ENCODE results near the gene ESCO1.
A peak's percentile ranks its signal among the peaks of the same experiment; 100 is the strongest.
"Not testable (repeated sequence)": the region's sequence is repeated elsewhere in the genome, so short reads cannot be mapped to it uniquely, and the experiment has no call there.

Gene ESCO1

DNA sequence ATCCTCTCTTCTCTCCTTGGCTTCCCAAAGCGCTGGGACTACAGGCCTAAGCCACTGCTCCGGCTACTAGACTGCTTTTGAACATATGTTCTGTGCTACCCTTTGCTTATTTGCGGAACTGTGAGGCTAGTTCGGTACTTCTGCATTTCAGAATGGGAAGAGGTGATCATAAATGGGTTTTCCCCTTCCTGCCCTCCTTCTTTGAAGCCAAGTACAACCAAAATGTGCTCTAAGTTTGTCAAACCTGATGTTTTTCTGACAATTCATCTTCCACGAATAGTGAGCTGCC is 1.7 kb upstream of the ESCO1 start:
- DNase-seq: no peak
- Mint-ChIP-seq H3K4me1 (peaks cover 32% of the 10 kb centered on the region), H3K27me3 (peaks cover 13% of the 10 kb centered on the region), H3K4me3 (no peak overlapping the region), H3K9me3 (no peaks in the 10 kb centered on the region), H3K36me3 (peaks cover 6% of the 10 kb centered on the region), H3K27ac (no peak overlapping the region)
- CTCF ChIA-PET: no interaction called here

DNA sequence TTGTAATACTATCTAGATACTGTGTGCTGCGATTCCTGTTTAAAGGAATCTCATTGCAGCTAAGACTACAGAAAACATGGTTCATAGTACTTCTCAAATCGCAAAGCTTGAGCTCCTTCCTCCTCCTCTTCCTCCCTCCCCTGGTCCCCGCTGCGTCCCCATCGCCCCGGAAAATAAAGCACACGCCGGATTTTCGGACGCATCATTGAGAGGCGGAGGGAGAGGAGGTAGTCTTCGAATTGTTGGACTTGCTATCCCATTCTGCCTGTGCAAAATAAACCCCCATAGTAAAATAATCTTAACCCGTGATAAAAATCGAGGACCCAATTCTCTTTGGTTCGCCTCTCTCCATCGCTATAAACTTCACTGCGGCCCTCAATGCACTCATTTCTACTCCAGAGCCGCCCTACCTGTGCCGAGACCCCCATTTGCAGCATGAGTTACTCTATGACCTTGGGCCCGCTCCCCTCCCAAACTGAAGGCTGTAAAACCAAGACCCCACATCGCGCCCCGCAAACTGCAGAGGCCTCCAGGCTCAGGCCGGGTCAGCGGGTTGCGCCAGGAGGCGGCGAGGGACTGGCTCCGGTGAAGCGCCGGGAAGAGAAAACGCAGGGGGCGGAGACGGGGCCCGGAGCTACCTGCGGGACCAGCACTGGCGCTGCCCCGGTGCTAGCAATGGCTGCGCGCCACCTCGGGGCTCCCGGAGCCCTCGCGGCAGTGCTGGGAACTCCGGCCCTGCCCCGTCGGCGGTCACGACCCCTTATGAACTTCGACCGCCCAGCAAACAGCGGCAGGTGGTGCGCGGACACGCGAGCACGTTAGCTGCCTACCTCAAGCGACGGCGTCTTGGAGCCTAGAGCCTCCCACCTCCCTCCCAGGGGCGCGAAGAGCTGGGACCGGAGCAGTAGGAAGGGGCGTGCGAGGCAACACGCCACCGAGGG is 649 bp downstream of the ESCO1 start:
- Mint-ChIP-seq H3K36me3 (peaks cover 8% of the 10 kb centered on the region), H3K27me3 (peaks cover 7% of the 10 kb centered on the region), H3K4me3 (peak overlapping the region; percentile 88), H3K4me1 (peaks cover 35% of the 10 kb centered on the region), H3K27ac (peak overlapping the region; percentile 100), H3K9me3 (no peaks in the 10 kb centered on the region)
- DNase-seq: peak; percentile 23
- CTCF ChIA-PET: interaction anchor here (0.8 to 3.1 kb wide), 9 partner anchors 10 to 359 kb away, joined by 3 to 63 read pairs (median 4); partner anchors contain the start of gene SNRPD1

DNA sequence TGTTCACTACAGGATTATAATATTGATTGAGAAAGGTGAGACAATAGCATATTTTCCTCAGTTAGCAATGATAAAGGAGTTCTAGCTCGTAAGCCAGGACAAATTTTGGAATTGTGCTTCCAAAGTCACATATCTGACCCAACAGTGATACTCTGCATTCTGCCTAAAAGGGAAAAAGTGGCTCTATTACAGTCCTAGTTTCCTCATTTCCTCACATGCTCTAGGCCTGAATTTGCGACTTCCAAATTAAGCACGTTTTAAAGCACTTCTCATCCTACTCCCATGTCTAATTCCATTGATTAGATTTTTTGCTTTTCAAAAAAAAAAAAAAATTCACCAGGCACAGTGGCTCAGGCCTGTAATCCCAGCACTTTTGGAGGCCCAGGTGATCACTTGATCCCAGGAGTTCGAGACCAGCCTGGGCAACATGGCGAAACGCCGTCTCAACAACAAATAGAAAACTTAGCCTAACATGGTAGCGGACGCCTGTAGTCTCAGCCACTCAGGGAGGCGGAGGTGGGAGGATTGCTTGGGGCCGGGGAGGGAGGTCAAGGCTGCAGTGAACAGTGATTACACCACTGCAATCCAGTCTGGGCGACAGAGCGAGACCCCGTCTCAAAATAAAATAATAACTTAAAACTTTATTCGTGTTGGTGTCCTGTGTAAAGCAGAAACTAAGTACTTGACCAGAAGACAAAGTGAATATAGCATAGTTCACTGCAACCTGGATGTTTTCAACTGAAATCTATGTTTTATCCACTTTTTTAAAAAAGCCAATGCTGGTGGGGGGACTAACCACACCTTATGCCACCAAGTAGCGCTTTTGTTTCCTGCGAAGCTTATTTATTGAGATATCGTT is 1.5 kb downstream of the ESCO1 start:
- H3K27ac Mint-ChIP-seq: peak overlapping the region; percentile 100
- H3K27me3 Mint-ChIP-seq: peaks cover 7% of the 10 kb centered on the region
- peaks cover 39% of the 10 kb centered on the region for H3K4me1 Mint-ChIP-seq
- H3K4me3 Mint-ChIP-seq: peak overlapping the region; percentile 88
- H3K36me3 Mint-ChIP-seq: peaks cover 12% of the 10 kb centered on the region
- H3K9me3 Mint-ChIP-seq: peaks cover under 1% of the 10 kb centered on the region
- CTCF ChIA-PET: interaction anchor here (1.8 to 3.1 kb wide), 3 partner anchors 9 to 13 kb away, joined by 5 to 63 read pairs (median 11); partner anchors contain the start of gene SNRPD1
- DNase-seq: no peak

DNA sequence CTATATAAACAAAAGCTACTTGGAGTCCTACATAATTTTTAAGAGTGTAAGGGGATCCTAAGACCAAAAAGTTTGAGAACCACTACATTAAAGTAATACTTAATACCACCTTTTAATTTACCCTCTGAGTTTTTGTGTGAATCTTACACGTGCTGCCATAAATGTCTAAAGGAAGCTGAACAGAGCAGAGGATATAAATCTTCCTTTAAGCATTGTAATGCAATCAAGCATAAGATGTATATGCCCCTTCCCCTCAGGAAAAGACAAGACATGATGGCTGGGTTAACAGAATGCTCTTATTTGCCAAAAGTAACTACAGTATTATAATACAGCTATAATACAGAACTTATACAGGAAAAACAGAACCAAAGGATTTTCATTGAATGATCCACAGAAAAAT is 2.9 kb downstream of the ESCO1 start:
- no peak for DNase-seq
- peaks cover 7% of the 10 kb centered on the region for H3K27me3 Mint-ChIP-seq
- H3K9me3 Mint-ChIP-seq: peaks cover 2% of the 10 kb centered on the region
- H3K36me3 Mint-ChIP-seq: peaks cover 16% of the 10 kb centered on the region
- peaks cover 41% of the 10 kb centered on the region for H3K4me1 Mint-ChIP-seq
- no peak overlapping the region for H3K4me3 Mint-ChIP-seq
- CTCF ChIA-PET: interaction anchor here (0.6 to 1.8 kb wide), 3 partner anchors 13 to 15 kb away, joined by 3 to 5 read pairs (median 4); partner anchors contain the start of gene SNRPD1
- H3K27ac Mint-ChIP-seq: no peak overlapping the region

DNA sequence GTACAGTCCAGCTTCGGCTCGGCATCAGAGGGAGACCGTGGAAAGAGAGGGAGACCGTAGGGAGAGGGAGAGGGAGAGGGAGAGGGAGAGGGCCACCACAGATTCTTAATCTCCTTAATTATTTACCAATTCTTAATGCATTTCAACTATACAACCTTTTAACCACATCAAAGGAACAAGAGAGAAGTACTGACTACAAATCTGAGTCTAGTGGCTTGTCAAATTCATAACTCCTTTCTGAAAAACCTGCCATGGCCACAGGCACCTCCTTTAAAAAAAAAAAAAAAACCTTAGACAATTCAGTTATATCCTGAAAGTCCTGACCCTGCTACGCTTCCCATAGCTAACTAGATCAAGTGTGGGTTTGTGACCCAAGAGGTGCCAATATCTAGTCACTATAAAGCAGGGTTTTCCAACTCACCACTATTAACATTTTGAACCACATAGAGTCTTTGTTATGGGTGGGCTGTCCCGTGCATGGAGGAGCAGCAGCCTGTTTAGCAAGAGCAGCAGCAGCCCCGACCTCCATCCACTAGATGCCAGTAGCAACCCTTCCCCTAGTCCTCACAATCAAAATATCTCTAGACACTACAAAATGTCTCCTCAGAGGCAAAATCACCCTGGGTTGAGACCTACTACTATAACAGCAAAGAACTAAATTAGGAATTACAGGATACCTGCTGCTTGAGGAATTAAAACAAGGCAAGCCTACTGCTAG is 6.8 kb downstream of the ESCO1 start:
- DNase-seq: no peak
- peaks cover 2% of the 10 kb centered on the region for H3K9me3 Mint-ChIP-seq
- H3K36me3 Mint-ChIP-seq: peaks cover 19% of the 10 kb centered on the region
- peaks cover 24% of the 10 kb centered on the region for H3K4me1 Mint-ChIP-seq
- no peak overlapping the region for H3K27ac Mint-ChIP-seq
- H3K27me3 Mint-ChIP-seq: no peaks in the 10 kb centered on the region
- no peak overlapping the region for H3K4me3 Mint-ChIP-seq
- CTCF ChIA-PET: interaction anchor here (0.7 to 1.2 kb wide), 2 partner anchors 19 to 399 kb away, joined by 3 to 5 read pairs; partner anchors contain the start of gene SNRPD1

DNA sequence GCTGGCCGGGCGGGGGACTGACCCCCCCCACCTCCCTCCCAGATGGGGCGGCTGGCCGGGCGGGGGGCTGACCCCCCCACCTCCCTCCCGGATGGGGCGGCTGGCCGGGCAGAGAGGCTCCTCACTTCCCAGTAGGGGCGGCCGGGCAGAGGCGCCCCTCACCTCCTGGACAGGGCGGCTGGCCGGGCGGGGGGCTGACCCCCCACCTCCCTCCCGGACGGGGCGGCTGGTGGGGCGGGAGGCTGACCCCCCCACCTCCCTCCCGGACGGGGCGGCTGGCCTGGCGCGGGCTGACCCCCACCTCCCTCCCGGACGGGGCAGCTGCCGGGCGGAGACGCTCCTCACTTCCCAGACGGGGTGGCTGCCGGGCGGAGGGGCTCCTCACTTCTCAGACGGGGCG is 8.1 kb downstream of the ESCO1 start:
- CTCF ChIA-PET, H3K4me3 Mint-ChIP-seq, H3K27ac Mint-ChIP-seq, H3K27me3 Mint-ChIP-seq, H3K9me3 Mint-ChIP-seq, DNase-seq: not testable (repeated sequence)
- H3K36me3 Mint-ChIP-seq: peaks cover 19% of the 10 kb centered on the region
- peaks cover 12% of the 10 kb centered on the region for H3K4me1 Mint-ChIP-seq

DNA sequence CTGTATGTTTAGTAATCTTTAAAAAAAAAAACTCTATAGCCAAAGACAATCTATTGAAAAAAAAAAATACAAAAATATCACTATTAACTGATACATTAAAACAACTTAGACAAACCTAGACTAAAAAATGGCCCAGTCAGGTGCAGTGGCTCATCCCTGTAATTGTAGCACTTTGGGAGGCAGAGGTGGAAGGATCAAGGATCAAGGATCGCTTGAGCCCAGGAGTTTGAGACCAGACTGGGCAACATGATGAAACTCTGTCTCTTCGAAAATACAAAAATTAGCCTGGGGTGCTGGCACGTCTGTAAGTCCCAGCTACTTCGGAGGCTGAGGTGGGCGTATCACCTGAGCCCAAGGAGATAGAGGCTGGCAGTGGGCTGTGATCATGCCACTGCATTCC is 16.1 kb downstream of the ESCO1 start:
- no peaks in the 10 kb centered on the region for H3K27me3 Mint-ChIP-seq
- no peak overlapping the region for H3K27ac Mint-ChIP-seq
- H3K4me3 Mint-ChIP-seq: no peak overlapping the region
- no peaks in the 10 kb centered on the region for H3K9me3 Mint-ChIP-seq
- H3K36me3 Mint-ChIP-seq: peaks cover 7% of the 10 kb centered on the region
- no peaks in the 10 kb centered on the region for H3K4me1 Mint-ChIP-seq
- CTCF ChIA-PET: interaction anchor here (1.5 kb wide), 1 partner anchor 13 kb away, joined by 4 read pairs; no protein-coding TSS in a partner anchor
- DNase-seq: no peak

DNA sequence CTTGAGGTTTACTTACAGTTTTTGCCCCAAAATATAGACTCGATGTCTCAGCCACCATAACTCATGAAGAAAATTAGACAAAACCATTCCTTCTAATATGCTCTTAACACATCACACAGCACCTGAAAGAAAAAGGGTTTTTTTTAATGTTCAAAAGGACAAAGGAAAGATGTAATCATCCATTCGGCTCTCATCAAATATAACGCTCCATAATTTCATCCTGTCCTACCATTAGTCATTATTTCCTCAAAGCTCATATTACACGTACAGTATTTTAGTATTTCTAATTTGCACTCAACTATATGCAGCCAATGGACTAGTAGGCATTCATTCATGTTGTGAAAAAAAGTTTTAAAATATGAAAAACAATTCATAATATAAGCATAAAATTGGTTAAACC is 24.8 kb downstream of the ESCO1 start:
- Mint-ChIP-seq H3K27ac (no peak overlapping the region), H3K36me3 (peaks cover 59% of the 10 kb centered on the region), H3K4me3 (no peak overlapping the region), H3K27me3 (no peaks in the 10 kb centered on the region), H3K9me3 (no peaks in the 10 kb centered on the region), H3K4me1 (no peaks in the 10 kb centered on the region)
- CTCF ChIA-PET: no interaction called here
- no peak for DNase-seq

DNA sequence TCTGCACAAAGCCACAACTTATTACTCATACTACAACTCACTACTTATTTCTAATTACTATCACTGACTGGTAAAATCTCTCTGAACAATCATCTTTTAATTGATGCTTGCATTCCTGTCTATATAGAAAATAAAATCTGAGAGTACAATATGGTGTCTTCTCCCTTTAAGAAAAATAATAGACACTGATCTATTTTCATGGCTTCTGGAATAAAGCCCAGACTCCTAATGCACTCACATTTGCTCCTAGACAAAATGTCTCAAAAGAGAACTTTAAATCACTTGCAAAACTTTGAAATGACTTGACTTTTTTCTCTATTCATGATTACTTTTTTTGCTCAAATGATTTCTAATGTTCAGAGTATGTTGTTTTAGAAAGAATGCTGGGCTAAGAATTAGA is 28.7 kb downstream of the ESCO1 start:
- no peak overlapping the region for H3K27ac Mint-ChIP-seq

DNA sequence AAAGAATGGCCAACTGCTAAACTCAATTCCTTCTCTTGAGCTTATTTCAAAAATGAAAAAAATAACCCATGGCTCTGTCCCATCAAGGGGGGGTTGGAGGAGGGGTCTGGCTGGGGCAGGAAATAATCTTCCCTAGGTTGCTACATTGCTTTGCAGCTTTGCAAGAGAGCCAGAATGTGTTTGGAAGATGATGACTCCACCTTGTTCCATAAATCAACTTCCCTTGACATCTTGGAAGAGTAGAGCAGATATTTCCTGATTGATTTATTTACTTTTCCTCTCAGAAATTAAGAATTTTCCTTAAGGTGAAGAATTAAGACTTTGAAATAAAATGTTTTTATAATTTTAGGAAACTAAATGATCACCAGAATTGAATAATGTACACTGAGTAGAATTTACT is 41.3 kb downstream of the ESCO1 start:
- Mint-ChIP-seq H3K9me3 (no peaks in the 10 kb centered on the region), H3K4me1 (peaks cover 3% of the 10 kb centered on the region), H3K27ac (no peak overlapping the region), H3K4me3 (no peak overlapping the region), H3K36me3 (peaks cover 31% of the 10 kb centered on the region), H3K27me3 (no peaks in the 10 kb centered on the region)
- DNase-seq: no peak
- CTCF ChIA-PET: no interaction called here

More for the DNA sequence above, 28.7 kb downstream of the ESCO1 start:
- Mint-ChIP-seq H3K4me3 (no peak overlapping the region), H3K4me1 (no peaks in the 10 kb centered on the region), H3K27me3 (no peaks in the 10 kb centered on the region), H3K36me3 (peaks cover 55% of the 10 kb centered on the region), H3K9me3 (no peaks in the 10 kb centered on the region)
- no peak for DNase-seq
- CTCF ChIA-PET: no interaction called here

DNA sequence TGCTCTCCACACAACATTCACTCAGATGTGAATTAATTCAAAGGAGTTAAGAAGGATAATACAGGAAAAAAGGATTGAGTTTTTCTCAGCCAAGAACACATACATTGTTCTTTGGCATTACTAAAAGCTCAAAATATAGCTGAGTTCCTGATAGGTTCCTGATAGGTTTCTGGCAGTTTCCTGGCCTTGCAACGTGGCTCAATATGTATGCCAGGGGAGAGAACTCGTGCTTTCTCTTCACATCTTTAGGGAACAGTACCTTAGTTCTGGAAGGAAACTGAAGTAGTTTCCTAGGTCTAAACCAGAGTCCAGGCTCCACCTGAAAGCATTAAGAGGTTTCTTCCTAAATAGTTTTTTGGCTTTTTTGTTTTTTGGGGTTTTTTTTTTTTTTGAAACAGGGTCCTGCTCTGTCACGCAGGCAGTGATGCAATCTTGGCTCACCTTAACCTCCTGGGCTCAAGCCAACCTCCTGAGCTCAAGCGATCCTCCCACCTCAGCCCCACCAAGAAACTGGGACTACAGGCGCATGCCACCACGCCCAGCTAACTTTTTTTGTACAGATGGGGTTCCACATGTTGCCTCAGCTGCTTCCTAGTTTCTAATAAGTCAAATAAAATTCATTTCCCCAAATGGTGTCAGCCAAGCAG is 42.8 kb downstream of the ESCO1 start:
- no peak overlapping the region for H3K4me3 Mint-ChIP-seq
- H3K27me3 Mint-ChIP-seq: no peaks in the 10 kb centered on the region
- CTCF ChIA-PET: no interaction called here
- DNase-seq: no peak
- peaks cover 29% of the 10 kb centered on the region for H3K36me3 Mint-ChIP-seq
- no peaks in the 10 kb centered on the region for H3K9me3 Mint-ChIP-seq
- no peak overlapping the region for H3K27ac Mint-ChIP-seq
- no peaks in the 10 kb centered on the region for H3K4me1 Mint-ChIP-seq

DNA sequence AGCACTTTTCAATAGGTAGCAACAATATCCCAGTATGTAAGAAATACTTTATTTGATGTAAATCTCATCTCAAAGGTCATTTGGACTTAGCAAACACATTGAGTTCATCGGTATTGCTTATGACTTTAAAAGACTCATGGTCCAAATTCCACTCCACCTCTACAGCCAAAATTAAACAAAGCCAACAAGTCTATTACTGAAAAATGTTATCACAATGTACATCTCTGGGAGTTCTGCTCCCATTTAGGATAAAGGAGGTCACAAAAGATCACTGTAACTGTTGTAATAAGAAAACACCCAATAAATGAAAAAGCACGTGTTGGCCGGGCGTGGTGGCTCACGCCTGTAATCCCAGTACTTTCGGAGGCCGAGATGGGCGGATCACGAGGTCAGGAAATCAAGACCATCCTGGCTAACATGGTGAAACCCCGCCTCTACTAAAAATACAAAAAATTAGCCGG is 50.0 kb downstream of the ESCO1 start:
- no peaks in the 10 kb centered on the region for H3K4me1 Mint-ChIP-seq
- CTCF ChIA-PET: no interaction called here
- H3K36me3 Mint-ChIP-seq: peaks cover 43% of the 10 kb centered on the region
- H3K4me3 Mint-ChIP-seq: no peak overlapping the region
- no peaks in the 10 kb centered on the region for H3K27me3 Mint-ChIP-seq
- H3K9me3 Mint-ChIP-seq: no peaks in the 10 kb centered on the region
- no peak for DNase-seq
- no peak overlapping the region for H3K27ac Mint-ChIP-seq

DNA sequence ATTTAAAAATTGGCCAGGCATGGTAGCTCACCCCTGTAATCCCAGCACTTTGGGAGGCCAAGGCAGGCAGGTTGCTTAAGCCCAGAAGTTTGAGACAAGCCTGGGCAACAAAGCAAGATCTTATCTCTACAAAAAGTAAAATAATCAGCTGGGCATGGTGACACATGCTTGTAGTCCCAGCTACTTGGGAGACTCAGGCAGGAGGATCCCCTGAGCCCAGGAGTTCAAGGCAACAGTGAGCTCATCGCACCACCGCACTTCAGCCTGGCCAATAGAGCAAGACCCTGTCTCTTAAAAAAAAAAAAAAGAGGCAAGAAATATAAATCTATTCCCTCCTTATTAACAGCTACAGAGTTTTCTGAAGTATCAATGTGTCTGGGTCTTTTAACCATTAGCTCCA is 51.9 kb downstream of the ESCO1 start:
- Mint-ChIP-seq H3K9me3 (no peaks in the 10 kb centered on the region), H3K4me3 (no peak overlapping the region), H3K27me3 (no peaks in the 10 kb centered on the region), H3K27ac (no peak overlapping the region), H3K36me3 (peaks cover 41% of the 10 kb centered on the region), H3K4me1 (no peaks in the 10 kb centered on the region)
- CTCF ChIA-PET: interaction anchor here (1.7 kb wide), 1 partner anchor 59 kb away, joined by 3 read pairs; no protein-coding TSS in a partner anchor
- no peak for DNase-seq
